HG03066 (cell line): ENCODE results near the gene TUT7.
"Not testable (repeated sequence)": the region's sequence is repeated elsewhere in the genome, so short reads cannot be mapped to it uniquely, and the experiment has no call there.

Source experiments
- ATAC-seq: cut with Tn5 transposase; IDR thresholded peaks from one replicate; pipeline ENCODE4 v1.9.1; 2021; ENCODE audit warnings: low read depth; ENCODE audit not compliant: unreplicated experiment

The TUT7 gene

GRCh38 chr9:86354011-86354817, at the start of gene TUT7:
TSS of gene TUT7 (minus strand) at chr9:86354410. CDS start at chr9:86353199, 1,211 bp downstream.
- ATAC-seq = peak; percentile 74

- ATAC-seq = no peak
Measured at GRCh38 chr9:86402591-86402990, 48.4 kb upstream of the TUT7 start.

DNA sequence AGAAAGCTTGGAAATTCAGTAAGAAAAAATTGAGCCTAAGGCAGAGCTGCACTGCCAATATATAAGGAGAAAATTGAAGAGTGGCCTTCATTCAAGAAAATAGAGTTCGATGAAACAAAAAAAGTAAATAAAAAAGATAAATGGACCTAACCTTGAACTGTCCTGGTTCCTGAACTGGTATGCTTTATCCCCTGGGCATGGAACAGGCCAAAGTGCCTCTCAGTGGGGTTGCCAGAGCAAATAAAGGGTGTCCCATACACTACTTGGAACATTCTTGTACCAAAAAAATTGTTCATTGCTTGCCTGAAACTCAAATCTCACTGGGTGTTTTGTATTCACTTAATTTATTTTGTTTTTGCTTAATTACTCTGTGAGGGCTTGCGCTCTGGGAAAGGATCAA, 42.2 kb upstream of the TUT7 start:
- no peak for ATAC-seq

DNA sequence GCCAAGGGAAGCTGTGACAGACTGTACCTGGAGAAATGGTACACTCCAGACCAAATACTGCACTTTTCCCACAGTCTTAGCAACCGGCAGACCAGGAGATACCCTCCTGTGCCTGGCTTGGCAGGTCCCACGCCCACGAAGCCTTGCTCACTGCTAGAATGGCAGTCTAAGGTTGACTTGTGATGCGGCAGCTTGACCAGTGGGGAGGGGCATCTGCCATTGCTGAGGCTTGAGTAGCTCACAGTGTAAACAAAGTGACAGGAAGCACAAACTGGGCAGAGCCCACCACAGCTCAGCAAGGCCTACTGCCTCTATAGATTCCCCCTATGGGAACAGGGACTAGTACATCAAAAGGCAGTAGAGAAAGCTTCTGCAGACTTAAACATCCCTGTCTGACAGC, 36.0 kb upstream of the TUT7 start:
- ATAC-seq = not testable (repeated sequence)

GRCh38 chr9:86389628-86390027, 35.4 kb upstream of the TUT7 start:
- no peak for ATAC-seq

DNA sequence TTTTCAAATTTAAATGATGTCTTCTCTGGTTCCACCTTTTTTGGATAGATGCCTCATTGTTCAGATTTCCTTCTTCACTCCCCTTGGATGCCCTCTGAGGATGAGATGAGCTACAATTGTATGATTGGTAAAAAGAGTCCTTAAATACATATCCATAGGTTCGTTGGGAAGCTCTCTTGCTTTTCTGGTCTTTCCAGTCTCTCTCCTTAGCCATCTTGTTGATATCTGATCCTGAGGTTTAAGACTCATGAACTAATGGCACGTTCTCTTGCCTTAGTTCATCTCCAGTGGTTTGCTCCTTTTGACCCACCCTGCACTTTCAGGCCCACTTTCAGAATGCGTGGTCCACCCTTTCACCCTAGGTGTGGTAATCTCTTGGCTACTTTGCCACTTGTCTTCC, 33.2 kb upstream of the TUT7 start:
- no peak for ATAC-seq

DNA sequence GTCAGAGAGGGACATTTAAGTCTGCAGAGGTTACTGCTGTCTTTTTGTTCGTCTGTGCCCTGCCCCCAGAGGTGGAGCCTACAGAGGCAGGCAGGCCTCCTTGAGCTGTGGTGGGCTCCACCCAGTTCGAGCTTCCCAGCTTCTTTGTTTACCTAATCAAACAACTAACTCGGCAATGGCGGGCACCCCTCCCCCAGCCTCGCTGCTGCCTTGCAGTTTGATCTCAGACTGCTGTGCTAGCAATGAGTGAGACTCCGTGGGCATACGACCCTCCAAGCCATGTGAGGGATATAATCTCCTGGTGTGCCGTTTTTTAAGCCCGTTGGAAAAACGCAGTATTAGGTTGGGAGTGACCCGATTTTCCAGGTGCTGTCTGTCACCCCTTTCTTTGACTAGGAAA, 28.8 kb upstream of the TUT7 start:
- ATAC-seq = not testable (repeated sequence)

DNA sequence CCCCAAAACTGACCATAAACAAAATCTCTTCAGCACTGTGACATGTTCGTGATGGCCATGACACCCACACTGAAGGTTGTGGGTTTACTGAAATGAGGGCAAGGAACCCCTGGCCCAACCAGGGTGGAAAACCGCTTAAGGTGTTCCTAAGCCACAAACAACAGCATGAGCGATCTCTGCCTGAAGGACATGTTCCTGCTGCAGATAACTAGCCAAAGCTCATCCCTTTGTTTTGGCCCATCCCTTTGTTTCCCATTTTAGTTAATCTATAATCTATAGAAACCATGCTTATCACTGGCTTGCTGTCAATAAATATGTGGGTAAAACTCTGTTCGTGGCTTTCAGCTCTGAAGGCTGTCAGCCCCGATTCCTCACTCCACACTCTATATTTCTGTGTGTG, 21.8 kb upstream of the TUT7 start:
- ATAC-seq = no peak

- no peak for ATAC-seq
Measured at GRCh38 chr9:86369810-86370209, 15.6 kb upstream of the TUT7 start.

GRCh38 chr9:86368871-86369521, 14.8 kb upstream of the TUT7 start:
- ATAC-seq = no peak

- ATAC-seq = no peak
Measured at GRCh38 chr9:86361176-86361575, 7.0 kb upstream of the TUT7 start.

DNA sequence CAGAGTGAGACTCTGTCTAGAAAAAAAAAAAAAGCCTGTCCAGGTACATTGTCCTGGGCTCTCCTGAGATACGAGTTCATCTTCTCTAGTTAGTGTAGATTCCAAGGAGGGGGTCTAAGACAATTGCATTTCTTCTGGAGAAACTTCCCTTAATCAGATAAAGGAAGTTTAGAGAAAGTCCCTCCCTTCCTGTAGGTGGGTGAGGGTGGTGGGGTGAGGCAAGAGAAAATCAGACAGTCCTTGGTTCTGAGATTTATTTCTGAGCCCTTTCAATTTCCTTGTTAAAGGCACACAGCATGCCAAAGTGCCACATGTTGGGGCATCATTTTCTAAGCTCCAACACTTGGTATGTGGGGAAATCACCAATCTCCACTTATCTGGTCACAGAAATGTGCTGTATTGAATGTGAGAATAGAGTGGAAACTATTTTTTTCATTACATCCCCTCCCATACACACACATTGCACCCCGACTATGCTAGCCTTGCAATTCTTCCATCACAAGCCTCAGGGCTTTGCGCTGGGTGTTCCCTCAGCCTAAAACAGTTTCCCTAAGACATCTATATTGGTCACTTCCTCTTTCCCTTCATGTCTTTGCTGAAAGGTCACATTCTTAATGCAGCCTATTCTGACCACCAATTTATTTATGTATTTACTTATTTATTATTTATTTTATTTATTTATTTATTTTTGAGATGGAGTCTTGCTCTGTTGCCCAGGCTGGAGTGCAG, 5.1 kb upstream of the TUT7 start:
- ATAC-seq = no peak

GRCh38 chr9:86356871-86357866, 3.0 kb upstream of the TUT7 start:
- ATAC-seq = no peak

DNA sequence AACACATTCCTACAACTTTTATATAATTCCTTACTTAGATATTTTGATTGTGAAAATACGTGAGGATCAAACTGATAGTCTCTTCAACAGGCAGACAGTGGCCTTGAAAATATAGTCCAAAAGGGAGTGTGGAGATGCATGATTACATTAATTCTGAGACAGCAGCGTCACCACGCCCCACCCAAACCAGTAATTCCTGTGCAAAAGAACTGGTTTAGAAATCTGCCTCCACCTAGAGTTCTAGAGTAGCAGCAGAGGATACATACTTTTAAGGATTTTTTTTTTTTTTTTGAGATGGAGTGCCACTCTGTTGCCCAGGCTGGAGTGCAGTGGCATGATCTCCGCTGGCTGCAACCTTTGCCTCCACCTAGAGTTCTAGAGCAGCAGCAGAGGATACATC, 1.6 kb upstream of the TUT7 start:
- ATAC-seq = no peak

GRCh38 chr9:86354818-86355309, 654 bp upstream of the TUT7 start:
- peak; percentile 13 for ATAC-seq

DNA sequence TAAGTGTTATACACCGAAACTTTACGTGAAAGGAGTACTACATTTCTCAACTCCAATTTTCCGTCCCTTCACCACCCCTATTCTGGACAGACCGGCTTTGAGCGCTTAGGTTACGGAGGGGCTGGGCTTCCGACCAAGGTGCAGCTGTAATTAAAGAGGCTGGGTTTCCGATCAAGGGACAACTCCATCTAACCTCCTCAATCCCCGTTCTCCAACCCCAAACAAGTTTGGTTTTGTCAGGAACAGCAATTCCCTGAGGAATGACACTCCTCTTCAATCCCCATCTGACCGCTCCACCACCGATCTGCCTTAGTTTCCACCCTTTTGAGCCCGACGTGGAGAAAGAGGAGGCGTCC, 577 bp downstream of the TUT7 start:
- no peak for ATAC-seq

GRCh38 chr9:86352440-86353077, 1.7 kb downstream of the TUT7 start:
- ATAC-seq = no peak

- ATAC-seq = no peak
Measured at GRCh38 chr9:86351880-86352279, 2.3 kb downstream of the TUT7 start.

GRCh38 chr9:86350006-86350760, 4.0 kb downstream of the TUT7 start:
- ATAC-seq = peak; percentile 31
